Heart left ventricle (tissue), 16 donors: ENCODE data around the gene POLR1A. TPM values are rescaled to one million over a fixed set of nuclear protein-coding genes. Genes with fewer than 3 reads are reported as not detected.

ENCODE experiments used
- ATAC-seq, 4 donors: fragments of 200-7000 bp; cut with Tn5 transposase; one replicate each; pipeline ENCODE4 v1.9.1; 2020 to 2022; ENCODE audit warnings: moderate library complexity in 4 of 4, mild to moderate bottlenecking in 3 of 4, moderate number of reproducible peaks in 1 of 4
- DNase-seq, 5 donors: peaks; one replicate each; pipeline ENCODE4 v3.0.0-alpha.2; 2020
- H3K27ac ChIP-seq, 12 donors: fragments of 200-600 bp; sonication (generic) in 4 of 12; one replicate each; pipeline versions ENCODE4 v1.5.0 to v1.8.0; 2016 to 2022; ENCODE audit warnings: mild to moderate bottlenecking in 2 of 12
- H3K27me3 ChIP-seq, 9 donors: fragments of 200-600 bp; sonication (generic) in 2 of 9; one replicate each; pipeline versions ENCODE4 v1.5.1 to v1.8.0; 2016 to 2022; ENCODE audit warnings: mild to moderate bottlenecking in 3 of 9
- H3K36me3 ChIP-seq, 9 donors: fragments of 200-600 bp; sonication (generic) in 2 of 9; one replicate each; pipeline versions ENCODE4 v1.5.0 to v1.8.0; 2018 to 2022; ENCODE audit warnings: mild to moderate bottlenecking in 2 of 9
- H3K4me1 ChIP-seq, 12 donors: fragments of 200-600 bp; sonication (generic) in 4 of 12; one replicate each; pipeline versions ENCODE4 v1.5.0 to v1.8.0; 2016 to 2022; ENCODE audit warnings: mild to moderate bottlenecking in 3 of 12
- H3K4me3 ChIP-seq, 12 donors: fragments of 200-600 bp; sonication (generic) in 4 of 12; one replicate each; pipeline versions ENCODE4 v1.5.0 to v1.8.0; 2017 to 2022; ENCODE audit warnings: mild to moderate bottlenecking in 9 of 12, moderate library complexity in 4 of 12
- H3K9me3 ChIP-seq, 12 donors: fragments of 200-600 bp; sonication (generic) in 4 of 12; one replicate each; pipeline versions ENCODE4 v1.5.0 to v1.8.0; 2016 to 2022; ENCODE audit warnings: mild to moderate bottlenecking in 1 of 12
- POLR2A ChIP-seq, 2 donors: fragments of 450-650 bp; IDR thresholded peaks; one replicate each; pipeline ENCODE4 v1.6.1; 2017; ENCODE audit warnings: antibody characterized with exemption in 2 of 2, mild to moderate bottlenecking in 2 of 2, moderate library complexity in 2 of 2
- WGBS, 4 donors: extraction: QIAGEN DNeasy Blood & Tissue Kit in 2 of 4; methylation state at CpG; one replicate each; pipeline versions ENCODE4 v1.1.5 to v1.1.7; 2013 to 2018; 5-methylcytosine and 5-hydroxymethylcytosine counted together
- intact Hi-C, 10 donors: fragments of 100-400 bp; cut with DNase I; formaldehyde crosslinking; loops; one replicate each; pipeline versions ENCODE4 v1.11.1 to v1.14.2; 2022
- polyA plus RNA-seq, 2 donors: library from polyadenylated mRNA; stranded (reverse); fragments of 200-250 nt; gene quantifications; one replicate each; pipeline ENCODE4 v1.2.3, GENCODE V29; 2013
- total RNA-seq, 9 donors: library from RNA; depleted of rRNA in 2 of 9; stranded (reverse); fragments of >200 nt in 2 of 9; fragmentation: NEBNext Ultra II Directional in 3 of 9; extraction: Animal tissue kit (Norgen Biotek cat#: 25700) in 3 of 9; gene quantifications; one replicate each; pipeline versions ENCODE4 v1.1.0 to v1.2.4, GENCODE V29; 2016 to 2023
- TF ChIP-seq, protein P1 (sequence below), 12 donors: fragments of 200-600 bp; sonication (generic) in 4 of 12; IDR thresholded peaks; one replicate each; pipeline versions ENCODE4 v1.5.0 to v1.8.0; 2018 to 2022; ENCODE audit warnings: antibody characterized with exemption in 12 of 12, mild to moderate bottlenecking in 5 of 12
- donor health status: ischemic (EF 13 %, LVEDD 7.1; RV severe dilation, severe dysfunction).
- donor health status: healthy with polysubstance abuse.
- donor health status: DM: no; HTN: yes; CAD: no.
- donor health status: DM: no; HTN: no; CAD: no.
- donor health status: ischemic (EF 25% LVEDD 6.9; RV normal size, moderate dysfunction).
- donor health status: ischemic (EF 25% LVEDD 5.7; RV mildly dilated, moderate dysfunction).
- donor health status: healthy.
- donor health status: DM: yes; HTN: yes; CAD: no.
- donor health status: ischemic (EF 35%, LVEDD 5.7; RV mildly dilated, moderate dysfunction).
- donor health status: nonischemic (EF 11% LVEDD 7.7; RV severe dilation, severe dysfunction).
- donor health status: DM: yes; HTN: yes; CAD: no.
- donor health status: PGD.
- donor health status: ischemic (EF 29% LVEDD 5.4; RV normal size, mild dysfunction).
- donor health status: nonischemic (EF 23%, LVEDD 6.1; RV moderate dilation, normal function).

The POLR1A gene
- total and polyA plus RNA-seq, 11 donors = 4.2 to 25.4 (median 17.7) TPM

DNA sequence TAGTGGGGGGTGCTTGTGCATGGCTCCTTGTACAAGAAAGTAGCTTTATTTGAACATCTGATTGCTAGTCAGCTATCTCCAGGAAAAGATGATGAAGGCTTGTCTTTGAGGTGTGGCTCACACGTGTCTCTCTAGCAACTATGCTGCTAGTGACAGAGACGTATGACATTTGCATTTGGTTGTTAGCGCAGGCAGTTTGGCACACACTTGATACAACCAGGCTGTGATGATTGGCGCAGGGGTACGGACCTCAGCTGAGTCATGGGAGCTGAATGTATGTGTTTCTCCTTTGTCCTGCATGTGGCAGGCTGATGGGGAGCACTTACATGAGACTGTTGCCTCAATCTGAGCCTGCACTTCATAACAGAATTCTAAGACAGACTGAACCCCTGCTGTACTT is 30.0 kb upstream of the POLR1A start:
- Histone ChIP-seq H3K27me3 (no peaks in the 10 kb centered on the region), H3K27ac (no peak overlapping the region), H3K9me3 (no peaks in the 10 kb centered on the region), H3K4me3 (no peak overlapping the region), H3K36me3 (peaks cover 2 to 100% (median 100%) of the 10 kb centered on the region in 9 donors), H3K4me1 (no peaks in the 10 kb centered on the region)
- 80 to 85% (median 84%) methylated on average over 5 of the region's 5 CpGs for WGBS, 4 donors
- DNase-seq (no peak), ATAC-seq (no peak)
- intact Hi-C loops = no loop called here
- TF ChIP-seq, protein P1, sequence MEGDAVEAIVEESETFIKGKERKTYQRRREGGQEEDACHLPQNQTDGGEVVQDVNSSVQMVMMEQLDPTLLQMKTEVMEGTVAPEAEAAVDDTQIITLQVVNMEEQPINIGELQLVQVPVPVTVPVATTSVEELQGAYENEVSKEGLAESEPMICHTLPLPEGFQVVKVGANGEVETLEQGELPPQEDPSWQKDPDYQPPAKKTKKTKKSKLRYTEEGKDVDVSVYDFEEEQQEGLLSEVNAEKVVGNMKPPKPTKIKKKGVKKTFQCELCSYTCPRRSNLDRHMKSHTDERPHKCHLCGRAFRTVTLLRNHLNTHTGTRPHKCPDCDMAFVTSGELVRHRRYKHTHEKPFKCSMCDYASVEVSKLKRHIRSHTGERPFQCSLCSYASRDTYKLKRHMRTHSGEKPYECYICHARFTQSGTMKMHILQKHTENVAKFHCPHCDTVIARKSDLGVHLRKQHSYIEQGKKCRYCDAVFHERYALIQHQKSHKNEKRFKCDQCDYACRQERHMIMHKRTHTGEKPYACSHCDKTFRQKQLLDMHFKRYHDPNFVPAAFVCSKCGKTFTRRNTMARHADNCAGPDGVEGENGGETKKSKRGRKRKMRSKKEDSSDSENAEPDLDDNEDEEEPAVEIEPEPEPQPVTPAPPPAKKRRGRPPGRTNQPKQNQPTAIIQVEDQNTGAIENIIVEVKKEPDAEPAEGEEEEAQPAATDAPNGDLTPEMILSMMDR (IDR thresholded peaks at IDR 0.05) = no peak
- TF ChIP-seq POLR2A (IDR thresholded peaks at IDR 0.05) = no peak

GRCh38 chr2:86134709-86135108 is 29.0 kb upstream of the POLR1A start:
- intact Hi-C loops = loop anchor here in 1 of 10 donors (5.0 kb wide), 1 partner anchor 33 kb away; no protein-coding TSS in a partner anchor
- TF ChIP-seq, protein P1 (IDR thresholded peaks at IDR 0.05) = no peak
- TF ChIP-seq POLR2A (IDR thresholded peaks at IDR 0.05) = no peak
- H3K36me3 ChIP-seq = peaks cover 2 to 100% (median 100%) of the 10 kb centered on the region in 9 donors

DNA sequence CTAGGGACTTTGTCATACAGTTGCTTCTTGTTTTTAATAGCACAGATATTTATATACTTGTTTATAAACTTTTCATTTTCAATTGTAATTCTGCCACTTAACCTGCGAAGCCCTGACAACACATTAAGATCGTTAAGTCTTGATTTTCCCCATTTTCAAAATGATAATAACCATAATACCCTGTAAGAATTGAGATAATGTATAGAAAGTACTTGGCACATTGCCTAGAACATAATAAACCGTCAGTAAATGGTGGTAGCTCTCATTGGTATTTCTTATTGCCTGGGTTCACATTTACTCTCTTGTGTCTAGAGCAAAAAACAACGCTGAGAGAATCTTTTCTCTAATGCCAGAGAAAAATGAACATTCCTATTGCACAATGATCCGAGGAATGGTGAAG is 19.0 kb upstream of the POLR1A start:
- no peak overlapping the region for H3K4me3 ChIP-seq
- intact Hi-C loops = loop anchor here in 3 of 10 donors (5.0 to 10.0 kb wide), 2 partner anchors 33 to 50 kb away; no protein-coding TSS in a partner anchor
- peaks cover 11 to 100% (median 100%) of the 10 kb centered on the region in 9 donors for H3K36me3 ChIP-seq
- ATAC-seq (no peak), DNase-seq (no peak)
- TF ChIP-seq, protein P1 (IDR thresholded peaks at IDR 0.05) = no peak
- no peak for TF ChIP-seq POLR2A (IDR thresholded peaks at IDR 0.05)
- H3K4me1 ChIP-seq = no peaks in the 10 kb centered on the region
- WGBS, 4 donors = 76 to 77% (median 77%) methylated on average over 5 of the region's 5 CpGs
- no peaks in the 10 kb centered on the region for H3K27me3 ChIP-seq
- no peak overlapping the region for H3K27ac ChIP-seq
- no peaks in the 10 kb centered on the region for H3K9me3 ChIP-seq

More at GRCh38 chr2:86134709-86135108, 29.0 kb upstream of the POLR1A start:
- DNase-seq (no peak), ATAC-seq (no peak)
- H3K9me3 ChIP-seq = no peaks in the 10 kb centered on the region
- 91 to 96% (median 94%) methylated on average over 4 of the region's 4 CpGs for WGBS, 4 donors
- no peaks in the 10 kb centered on the region for H3K27me3 ChIP-seq
- H3K4me3 ChIP-seq = no peak overlapping the region
- H3K4me1 ChIP-seq = no peaks in the 10 kb centered on the region
- no peak overlapping the region for H3K27ac ChIP-seq

- Histone ChIP-seq H3K4me3 (no peak overlapping the region), H3K27me3 (no peaks in the 10 kb centered on the region), H3K4me1 (no peaks in the 10 kb centered on the region), H3K36me3 (peaks cover 6 to 100% (median 100%) of the 10 kb centered on the region in 9 donors), H3K9me3 (no peaks in the 10 kb centered on the region), H3K27ac (no peak overlapping the region)
- ATAC-seq (no peak), DNase-seq (no peak)
- TF ChIP-seq, protein P1 (IDR thresholded peaks at IDR 0.05) = no peak
- TF ChIP-seq POLR2A (IDR thresholded peaks at IDR 0.05) = no peak
- intact Hi-C loops = loop anchor here in 3 of 10 donors (5.0 to 10.0 kb wide), 2 partner anchors 34 to 51 kb away; no protein-coding TSS in a partner anchor
- WGBS, 4 donors = 80 to 95% (median 88%) methylated on average over 5 of the region's 5 CpGs
These were observed 17.7 kb upstream of the POLR1A start for GRCh38 chr2:86123328-86123925.
